WTC11 (cell line): ENCODE data around the gene ARMC2. TPM values are rescaled to one million over a fixed set of nuclear protein-coding genes. Genes with fewer than 3 reads are reported as not detected.

Experiments used
- ATAC-seq: fragments of 200-7000 bp; cut with Tn5 transposase; 2 replicates; pipeline ENCODE4 v1.10.0; 2021; ENCODE audit warnings: mild to moderate bottlenecking, moderate library complexity
- CTCF ChIA-PET: fragments of 300-600 bp; sonication (Branson Sonifier 250); formaldehyde crosslinking; loops from one replicate; lab custom pipeline; 2021; ENCODE audit warnings: antibody characterized with exemption; lab: Charles Lee
- POLR2A ChIA-PET: fragments of 350-600 bp; sonication (Branson Sonifier 250); formaldehyde crosslinking; loops from one replicate; lab custom pipeline; 2021; ENCODE audit warnings: antibody characterized with exemption; lab: Charles Lee
- DNase-seq: peaks from one replicate; pipeline ENCODE4 v3.0.0; 2021; ENCODE audit warnings: low spot score
- H3K27ac Mint-ChIP-seq: 2 replicates; pipeline ENCODE4 v1.8.0; 2021; ENCODE audit warnings: mixed read lengths
- H3K27me3 Mint-ChIP-seq: 2 replicates; pipeline ENCODE4 v1.8.0; 2021; ENCODE audit warnings: low read depth, mild to moderate bottlenecking, moderate library complexity, mixed read lengths
- H3K36me3 Mint-ChIP-seq: 2 replicates; pipeline ENCODE4 v1.8.0; 2021; ENCODE audit warnings: mixed read lengths
- H3K4me1 Mint-ChIP-seq: 2 replicates; pipeline ENCODE4 v1.8.0; 2022; ENCODE audit warnings: mixed read lengths
- H3K4me3 Mint-ChIP-seq: 2 replicates; pipeline ENCODE4 v1.8.0; 2021; ENCODE audit warnings: mild to moderate bottlenecking, moderate library complexity, mixed read lengths
- H3K9me3 Mint-ChIP-seq: 2 replicates; pipeline ENCODE4 v1.8.0; 2021; ENCODE audit warnings: mixed read lengths
- ATF1 ChIP-seq: sonication (generic); formaldehyde crosslinking; IDR thresholded peaks from 2 replicates; pipeline ENCODE4 v1.8.1; 2023; ENCODE audit warnings: mild to moderate bottlenecking, moderate library complexity, missing genetic modification reagents
- ESRRA ChIP-seq: sonication (generic); formaldehyde crosslinking; IDR thresholded peaks from 2 replicates; pipeline ENCODE4 v1.8.1; 2022; ENCODE audit warnings: mild to moderate bottlenecking, missing genetic modification reagents, borderline replicate concordance
- FOXK1 ChIP-seq: sonication (generic); formaldehyde crosslinking; IDR thresholded peaks from 2 replicates; pipeline ENCODE4 v1.8.0; 2022; ENCODE audit warnings: mild to moderate bottlenecking, moderate library complexity, missing genetic modification reagents
- FOXP1 ChIP-seq: sonication (generic); formaldehyde crosslinking; IDR thresholded peaks from 2 replicates; pipeline ENCODE4 v1.8.0; 2022; ENCODE audit warnings: missing genetic modification reagents, mild to moderate bottlenecking, moderate library complexity, borderline replicate concordance
- MXD4 ChIP-seq: fragments of 250-450 bp; sonication (Bioruptor Pico); IDR thresholded peaks from 2 replicates; pipeline ENCODE4 v1.8.0; 2021; ENCODE audit warnings: mild to moderate bottlenecking, moderate library complexity, borderline replicate concordance
- MYBL2 ChIP-seq: sonication (generic); formaldehyde crosslinking; IDR thresholded peaks from 2 replicates; pipeline ENCODE4 v1.8.1; 2023; ENCODE audit warnings: mild to moderate bottlenecking, moderate library complexity, missing genetic modification reagents
- NFE2L1 ChIP-seq: sonication (generic); formaldehyde crosslinking; IDR thresholded peaks from 2 replicates; pipeline ENCODE4 v1.8.1; 2023; ENCODE audit warnings: missing genetic modification reagents
- NR2C2 ChIP-seq: sonication (generic); formaldehyde crosslinking; IDR thresholded peaks from 2 replicates; pipeline ENCODE4 v1.8.0; 2022; ENCODE audit warnings: mild to moderate bottlenecking, missing genetic modification reagents
- RELA ChIP-seq: sonication (generic); formaldehyde crosslinking; IDR thresholded peaks from 2 replicates; pipeline ENCODE4 v1.8.1; 2022; ENCODE audit warnings: missing genetic modification reagents, mild to moderate bottlenecking, borderline replicate concordance
- SMAD4 ChIP-seq: sonication (generic); formaldehyde crosslinking; IDR thresholded peaks from 2 replicates; pipeline ENCODE4 v1.8.0; 2022; ENCODE audit warnings: mild to moderate bottlenecking, missing genetic modification reagents
- TCF7 ChIP-seq: sonication (generic); formaldehyde crosslinking; IDR thresholded peaks from 2 replicates; pipeline ENCODE4 v1.8.0; 2022; ENCODE audit warnings: mild to moderate bottlenecking, low read depth, missing genetic modification reagents, moderate library complexity
- TEAD1 ChIP-seq: sonication (generic); formaldehyde crosslinking; IDR thresholded peaks from 2 replicates; pipeline ENCODE4 v1.8.0; 2022; ENCODE audit warnings: mild to moderate bottlenecking, missing genetic modification reagents
- ZBTB21 ChIP-seq: sonication (generic); formaldehyde crosslinking; IDR thresholded peaks from 2 replicates; pipeline ENCODE4 v1.8.1; 2023; ENCODE audit warnings: mild to moderate bottlenecking, missing genetic modification reagents, borderline replicate concordance
- ZNF138 ChIP-seq: sonication (generic); formaldehyde crosslinking; conservative IDR thresholded peaks from 2 replicates; pipeline ENCODE4 v1.8.1; 2022; ENCODE audit warnings: mild to moderate bottlenecking, moderate library complexity, missing genetic modification reagents
- ZNF219 ChIP-seq: sonication (generic); formaldehyde crosslinking; IDR thresholded peaks from 2 replicates; pipeline ENCODE4 v1.8.0; 2023; ENCODE audit warnings: missing genetic modification reagents, mild to moderate bottlenecking, borderline replicate concordance
- ZNF317 ChIP-seq: sonication (generic); formaldehyde crosslinking; IDR thresholded peaks from 2 replicates; pipeline ENCODE4 v1.8.1; 2023; ENCODE audit warnings: low read depth, mild to moderate bottlenecking, moderate library complexity, missing genetic modification reagents, borderline replicate concordance
- ZNF396 ChIP-seq: fragments of 250-450 bp; sonication (Bioruptor Pico); IDR thresholded peaks from 2 replicates; pipeline ENCODE4 v1.8.0; 2021; ENCODE audit warnings: mild to moderate bottlenecking, moderate library complexity, borderline replicate concordance
- ZNF671 ChIP-seq: fragments of 250-450 bp; sonication (Bioruptor Pico); IDR thresholded peaks from 2 replicates; pipeline ENCODE4 v1.8.0; 2021; ENCODE audit warnings: mild to moderate bottlenecking
- total RNA-seq: library from RNA; stranded (reverse); gene quantifications from 3 replicates; pipeline ENCODE4 v1.2.3, GENCODE V29; 2021
- TF ChIP-seq, protein P1 (sequence below): sonication (generic); formaldehyde crosslinking; IDR thresholded peaks from 2 replicates; pipeline ENCODE4 v1.8.1; 2022; ENCODE audit warnings: mild to moderate bottlenecking, moderate library complexity, missing genetic modification reagents
- TF ChIP-seq, protein P2 (sequence below): sonication (generic); formaldehyde crosslinking; IDR thresholded peaks from 2 replicates; pipeline ENCODE4 v1.8.0; 2023; ENCODE audit warnings: missing genetic modification reagents, mild to moderate bottlenecking, borderline replicate concordance
- TF ChIP-seq, protein P3 (sequence below): sonication (generic); formaldehyde crosslinking; IDR thresholded peaks from 2 replicates; pipeline ENCODE4 v1.8.1; 2023; ENCODE audit warnings: mild to moderate bottlenecking, missing genetic modification reagents
- TF ChIP-seq, protein P4 (sequence below): sonication (generic); formaldehyde crosslinking; IDR thresholded peaks from 2 replicates; pipeline ENCODE4 v1.8.0; 2023; ENCODE audit warnings: missing genetic modification reagents
- TF ChIP-seq, protein P5 (sequence below): sonication (generic); formaldehyde crosslinking; IDR thresholded peaks from 2 replicates; pipeline ENCODE4 v1.8.1; 2022; ENCODE audit warnings: missing genetic modification reagents, borderline replicate concordance
- TF ChIP-seq, protein P6 (sequence below): fragments of 250-450 bp; sonication (Bioruptor Pico); IDR thresholded peaks from 2 replicates; pipeline ENCODE4 v1.9.0; 2021; ENCODE audit warnings: mild to moderate bottlenecking

The ARMC2 gene
- total RNA-seq, 1 experiment from 2014 or later = 5.2 TPM

DNA sequence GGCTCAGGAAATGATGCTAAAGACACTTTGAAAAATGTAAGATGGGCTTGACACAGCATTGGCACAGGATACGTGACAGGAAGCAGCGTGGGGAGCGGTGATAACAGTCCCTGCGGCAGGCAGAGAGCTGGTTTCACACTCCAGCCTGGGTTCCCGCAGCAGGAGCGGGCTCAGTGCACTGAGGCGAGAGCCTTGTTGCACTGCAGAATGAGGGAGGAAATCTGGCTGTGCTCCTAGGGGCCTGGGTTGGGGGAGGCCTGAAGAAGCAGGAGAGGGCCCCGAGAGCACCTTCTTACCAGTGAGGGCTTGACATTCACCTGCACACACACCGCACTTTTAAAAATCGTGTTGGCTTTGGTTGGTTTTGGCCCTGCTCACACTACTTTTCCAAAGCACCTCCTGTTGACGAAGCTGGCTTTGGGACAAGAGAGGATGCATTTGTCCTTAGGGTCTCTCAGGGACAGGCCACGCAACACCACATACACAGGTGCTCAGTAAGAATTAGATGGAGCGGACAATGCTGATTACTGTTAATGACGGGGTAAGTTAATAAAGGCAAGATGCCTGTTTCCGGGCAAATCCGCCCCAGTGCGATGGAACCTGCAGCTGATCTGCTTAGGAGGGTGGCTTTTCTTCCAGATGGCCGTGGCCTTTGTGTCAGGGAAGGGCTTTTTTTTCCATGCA lies 49.4 kb upstream of the ARMC2 start:
- POLR2A ChIA-PET = no interaction called here
- Mint-ChIP-seq H3K9me3 (no peaks in the 10 kb centered on the region), H3K36me3 (no peaks in the 10 kb centered on the region), H3K4me3 (no peak overlapping the region), H3K27ac (0 out of 2 replicates have a peak overlapping the region, but pooled peaks have one; percentile 10), H3K4me1 (peaks cover 14% of the 10 kb centered on the region), H3K27me3 (no peaks in the 10 kb centered on the region)
- CTCF ChIA-PET = interaction anchor here (0.8 to 1.4 kb wide), 3 partner anchors 17 to 169 kb away, joined by 3 read pairs; no protein-coding TSS in a partner anchor
- peak; percentile 59; the same call in 1 of the 2 replicates for ATAC-seq
- DNase-seq = no peak
- TF ChIP-seq, protein P1, sequence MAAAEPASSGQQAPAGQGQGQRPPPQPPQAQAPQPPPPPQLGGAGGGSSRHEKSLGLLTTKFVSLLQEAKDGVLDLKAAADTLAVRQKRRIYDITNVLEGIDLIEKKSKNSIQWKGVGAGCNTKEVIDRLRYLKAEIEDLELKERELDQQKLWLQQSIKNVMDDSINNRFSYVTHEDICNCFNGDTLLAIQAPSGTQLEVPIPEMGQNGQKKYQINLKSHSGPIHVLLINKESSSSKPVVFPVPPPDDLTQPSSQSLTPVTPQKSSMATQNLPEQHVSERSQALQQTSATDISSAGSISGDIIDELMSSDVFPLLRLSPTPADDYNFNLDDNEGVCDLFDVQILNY (CRISPR knock-in tag) = no peak
- TF ChIP-seq ZNF396 (CRISPR knock-in tag) (no peak), ATF1 (no peak), FOXP1 (no peak), ZNF219 (no peak), NFE2L1 (no peak), ZNF138 (no peak), ZNF671 (no peak)
- TF ChIP-seq, protein P2, sequence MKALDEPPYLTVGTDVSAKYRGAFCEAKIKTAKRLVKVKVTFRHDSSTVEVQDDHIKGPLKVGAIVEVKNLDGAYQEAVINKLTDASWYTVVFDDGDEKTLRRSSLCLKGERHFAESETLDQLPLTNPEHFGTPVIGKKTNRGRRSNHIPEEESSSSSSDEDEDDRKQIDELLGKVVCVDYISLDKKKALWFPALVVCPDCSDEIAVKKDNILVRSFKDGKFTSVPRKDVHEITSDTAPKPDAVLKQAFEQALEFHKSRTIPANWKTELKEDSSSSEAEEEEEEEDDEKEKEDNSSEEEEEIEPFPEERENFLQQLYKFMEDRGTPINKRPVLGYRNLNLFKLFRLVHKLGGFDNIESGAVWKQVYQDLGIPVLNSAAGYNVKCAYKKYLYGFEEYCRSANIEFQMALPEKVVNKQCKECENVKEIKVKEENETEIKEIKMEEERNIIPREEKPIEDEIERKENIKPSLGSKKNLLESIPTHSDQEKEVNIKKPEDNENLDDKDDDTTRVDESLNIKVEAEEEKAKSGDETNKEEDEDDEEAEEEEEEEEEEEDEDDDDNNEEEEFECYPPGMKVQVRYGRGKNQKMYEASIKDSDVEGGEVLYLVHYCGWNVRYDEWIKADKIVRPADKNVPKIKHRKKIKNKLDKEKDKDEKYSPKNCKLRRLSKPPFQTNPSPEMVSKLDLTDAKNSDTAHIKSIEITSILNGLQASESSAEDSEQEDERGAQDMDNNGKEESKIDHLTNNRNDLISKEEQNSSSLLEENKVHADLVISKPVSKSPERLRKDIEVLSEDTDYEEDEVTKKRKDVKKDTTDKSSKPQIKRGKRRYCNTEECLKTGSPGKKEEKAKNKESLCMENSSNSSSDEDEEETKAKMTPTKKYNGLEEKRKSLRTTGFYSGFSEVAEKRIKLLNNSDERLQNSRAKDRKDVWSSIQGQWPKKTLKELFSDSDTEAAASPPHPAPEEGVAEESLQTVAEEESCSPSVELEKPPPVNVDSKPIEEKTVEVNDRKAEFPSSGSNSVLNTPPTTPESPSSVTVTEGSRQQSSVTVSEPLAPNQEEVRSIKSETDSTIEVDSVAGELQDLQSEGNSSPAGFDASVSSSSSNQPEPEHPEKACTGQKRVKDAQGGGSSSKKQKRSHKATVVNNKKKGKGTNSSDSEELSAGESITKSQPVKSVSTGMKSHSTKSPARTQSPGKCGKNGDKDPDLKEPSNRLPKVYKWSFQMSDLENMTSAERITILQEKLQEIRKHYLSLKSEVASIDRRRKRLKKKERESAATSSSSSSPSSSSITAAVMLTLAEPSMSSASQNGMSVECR (CRISPR knock-in tag) = no peak
- TF ChIP-seq, protein P3, sequence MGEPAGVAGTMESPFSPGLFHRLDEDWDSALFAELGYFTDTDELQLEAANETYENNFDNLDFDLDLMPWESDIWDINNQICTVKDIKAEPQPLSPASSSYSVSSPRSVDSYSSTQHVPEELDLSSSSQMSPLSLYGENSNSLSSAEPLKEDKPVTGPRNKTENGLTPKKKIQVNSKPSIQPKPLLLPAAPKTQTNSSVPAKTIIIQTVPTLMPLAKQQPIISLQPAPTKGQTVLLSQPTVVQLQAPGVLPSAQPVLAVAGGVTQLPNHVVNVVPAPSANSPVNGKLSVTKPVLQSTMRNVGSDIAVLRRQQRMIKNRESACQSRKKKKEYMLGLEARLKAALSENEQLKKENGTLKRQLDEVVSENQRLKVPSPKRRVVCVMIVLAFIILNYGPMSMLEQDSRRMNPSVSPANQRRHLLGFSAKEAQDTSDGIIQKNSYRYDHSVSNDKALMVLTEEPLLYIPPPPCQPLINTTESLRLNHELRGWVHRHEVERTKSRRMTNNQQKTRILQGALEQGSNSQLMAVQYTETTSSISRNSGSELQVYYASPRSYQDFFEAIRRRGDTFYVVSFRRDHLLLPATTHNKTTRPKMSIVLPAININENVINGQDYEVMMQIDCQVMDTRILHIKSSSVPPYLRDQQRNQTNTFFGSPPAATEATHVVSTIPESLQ (CRISPR knock-in tag) = no peak
- TF ChIP-seq, protein P4, sequence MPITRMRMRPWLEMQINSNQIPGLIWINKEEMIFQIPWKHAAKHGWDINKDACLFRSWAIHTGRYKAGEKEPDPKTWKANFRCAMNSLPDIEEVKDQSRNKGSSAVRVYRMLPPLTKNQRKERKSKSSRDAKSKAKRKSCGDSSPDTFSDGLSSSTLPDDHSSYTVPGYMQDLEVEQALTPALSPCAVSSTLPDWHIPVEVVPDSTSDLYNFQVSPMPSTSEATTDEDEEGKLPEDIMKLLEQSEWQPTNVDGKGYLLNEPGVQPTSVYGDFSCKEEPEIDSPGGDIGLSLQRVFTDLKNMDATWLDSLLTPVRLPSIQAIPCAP = no peak

DNA sequence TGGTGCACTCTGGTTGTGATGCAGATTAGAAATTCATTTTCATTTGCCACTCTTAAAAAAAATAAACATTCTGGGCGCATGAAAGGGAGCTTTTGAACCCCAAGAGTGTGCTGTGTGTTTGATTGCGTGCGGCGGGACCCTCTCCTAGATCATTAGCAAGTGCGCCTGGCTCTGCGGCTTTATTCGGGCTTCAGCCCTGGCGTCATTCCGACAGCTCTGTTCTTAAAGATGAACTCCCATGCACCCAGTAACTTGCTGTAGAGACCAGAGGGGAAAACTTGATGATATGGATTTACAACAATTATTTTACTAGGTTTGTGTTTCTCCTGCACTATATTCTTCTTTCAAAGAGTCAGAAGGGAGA lies 48.9 kb upstream of the ARMC2 start:
- H3K4me3 Mint-ChIP-seq = no peak overlapping the region
- no peaks in the 10 kb centered on the region for H3K9me3 Mint-ChIP-seq
- DNase-seq (no peak), ATAC-seq (no peak)
- H3K27me3 Mint-ChIP-seq = no peaks in the 10 kb centered on the region
- ChIA-PET POLR2A (no interaction called here), CTCF (interaction anchor here (1.4 kb wide), 1 partner anchor 169 kb away, joined by 3 read pairs; no protein-coding TSS in a partner anchor)
- H3K36me3 Mint-ChIP-seq = no peaks in the 10 kb centered on the region
- H3K27ac Mint-ChIP-seq = no peak overlapping the region
- H3K4me1 Mint-ChIP-seq = peaks cover 14% of the 10 kb centered on the region
- TF ChIP-seq, protein P5, sequence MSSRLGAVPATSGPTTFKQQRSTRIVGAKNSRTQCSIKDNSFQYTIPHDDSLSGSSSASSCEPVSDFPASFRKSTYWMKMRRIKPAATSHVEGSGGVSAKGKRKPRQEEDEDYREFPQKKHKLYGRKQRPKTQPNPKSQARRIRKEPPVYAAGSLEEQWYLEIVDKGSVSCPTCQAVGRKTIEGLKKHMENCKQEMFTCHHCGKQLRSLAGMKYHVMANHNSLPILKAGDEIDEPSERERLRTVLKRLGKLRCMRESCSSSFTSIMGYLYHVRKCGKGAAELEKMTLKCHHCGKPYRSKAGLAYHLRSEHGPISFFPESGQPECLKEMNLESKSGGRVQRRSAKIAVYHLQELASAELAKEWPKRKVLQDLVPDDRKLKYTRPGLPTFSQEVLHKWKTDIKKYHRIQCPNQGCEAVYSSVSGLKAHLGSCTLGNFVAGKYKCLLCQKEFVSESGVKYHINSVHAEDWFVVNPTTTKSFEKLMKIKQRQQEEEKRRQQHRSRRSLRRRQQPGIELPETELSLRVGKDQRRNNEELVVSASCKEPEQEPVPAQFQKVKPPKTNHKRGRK (CRISPR knock-in tag) = no peak
- TF ChIP-seq FOXK1 (CRISPR knock-in tag) (no peak), TEAD1 (CRISPR knock-in tag) (no peak), ZBTB21 (no peak), ESRRA (no peak), RELA (no peak), SMAD4 (CRISPR knock-in tag) (no peak), TCF7 (CRISPR knock-in tag) (no peak), MYBL2 (CRISPR knock-in tag) (no peak), ZNF219 (no peak), MXD4 (CRISPR knock-in tag) (no peak), ZNF317 (CRISPR knock-in tag) (no peak), NR2C2 (CRISPR knock-in tag) (no peak)
- TF ChIP-seq, protein P6, sequence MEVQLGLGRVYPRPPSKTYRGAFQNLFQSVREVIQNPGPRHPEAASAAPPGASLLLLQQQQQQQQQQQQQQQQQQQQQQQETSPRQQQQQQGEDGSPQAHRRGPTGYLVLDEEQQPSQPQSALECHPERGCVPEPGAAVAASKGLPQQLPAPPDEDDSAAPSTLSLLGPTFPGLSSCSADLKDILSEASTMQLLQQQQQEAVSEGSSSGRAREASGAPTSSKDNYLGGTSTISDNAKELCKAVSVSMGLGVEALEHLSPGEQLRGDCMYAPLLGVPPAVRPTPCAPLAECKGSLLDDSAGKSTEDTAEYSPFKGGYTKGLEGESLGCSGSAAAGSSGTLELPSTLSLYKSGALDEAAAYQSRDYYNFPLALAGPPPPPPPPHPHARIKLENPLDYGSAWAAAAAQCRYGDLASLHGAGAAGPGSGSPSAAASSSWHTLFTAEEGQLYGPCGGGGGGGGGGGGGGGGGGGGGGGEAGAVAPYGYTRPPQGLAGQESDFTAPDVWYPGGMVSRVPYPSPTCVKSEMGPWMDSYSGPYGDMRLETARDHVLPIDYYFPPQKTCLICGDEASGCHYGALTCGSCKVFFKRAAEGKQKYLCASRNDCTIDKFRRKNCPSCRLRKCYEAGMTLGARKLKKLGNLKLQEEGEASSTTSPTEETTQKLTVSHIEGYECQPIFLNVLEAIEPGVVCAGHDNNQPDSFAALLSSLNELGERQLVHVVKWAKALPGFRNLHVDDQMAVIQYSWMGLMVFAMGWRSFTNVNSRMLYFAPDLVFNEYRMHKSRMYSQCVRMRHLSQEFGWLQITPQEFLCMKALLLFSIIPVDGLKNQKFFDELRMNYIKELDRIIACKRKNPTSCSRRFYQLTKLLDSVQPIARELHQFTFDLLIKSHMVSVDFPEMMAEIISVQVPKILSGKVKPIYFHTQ (CRISPR knock-in tag) = no peak
